ENCODE measurements around the gene ZNF664. TPM values are rescaled to one million over a fixed set of nuclear protein-coding genes. Genes with fewer than 3 reads are reported as not detected.

The ZNF664 gene
- total and polyA plus RNA-seq, 9 of the 15 experiments (the other 6 are each of a cell fraction or from before 2014, with no cell fraction given): 3.3 to 101 (median 63.6) TPM

DNA sequence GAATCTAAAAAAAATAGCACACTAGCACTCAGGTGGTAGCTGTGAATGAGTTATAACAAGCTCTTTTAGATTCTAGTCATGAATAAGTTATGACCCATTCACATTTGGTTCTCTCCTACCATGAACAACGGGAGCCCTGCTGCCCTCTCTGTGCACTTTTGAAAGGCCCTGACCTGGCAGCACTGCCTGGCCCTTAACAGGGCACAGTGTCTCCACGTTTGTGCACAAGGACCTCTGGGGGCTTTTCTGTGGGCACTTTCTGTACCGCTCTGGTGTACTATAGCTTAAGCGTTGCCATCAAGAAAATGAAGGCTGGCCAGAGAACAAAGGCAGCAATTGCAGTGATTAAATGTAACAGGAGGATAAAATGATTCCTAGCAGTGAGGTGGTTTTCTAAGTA, 21.5 kb upstream of the ZNF664 start (continued):
- TF ChIP-seq ZBTB40 (IDR thresholded peaks at IDR 0.05) (no peak), ZBTB40 (CRISPR knock-in tag; IDR thresholded peaks at IDR 0.05) (no peak), TRIM24 (IDR thresholded peaks at IDR 0.05) (no peak), SRSF7 (optimal IDR thresholded peaks at IDR 0.05; ENCODE audit: low read depth, low read length) (no peak), ATF7 (IDR thresholded peaks at IDR 0.05) (no peak), POLR2B (IDR thresholded peaks at IDR 0.05; ENCODE audit: low read depth, partially characterized antibody) (no peak), ZBTB1 (CRISPR knock-in tag; IDR thresholded peaks at IDR 0.05; ENCODE audit: borderline replicate concordance, low read depth) (no peak), MAFK (IDR thresholded peaks at IDR 0.05; ENCODE audit: low read length) (no peak), ZNF175 (CRISPR knock-in tag; IDR thresholded peaks at IDR 0.05; ENCODE audit: low read depth) (no peak)
